Lower lobe of right lung (tissue), 2 donors: ENCODE results near the gene RPEL1. TPM values are rescaled to one million over a fixed set of nuclear protein-coding genes. Genes with fewer than 3 reads are reported as not detected.
"Not testable (repeated sequence)": the region's sequence is repeated elsewhere in the genome, so short reads cannot be mapped to it uniquely, and the experiment has no call there.

ENCODE experiments used
- ATAC-seq, 2 donors: fragments of 200-7000 bp; cut with Tn5 transposase; one replicate each; pipeline ENCODE4 v1.9.1; 2020 to 2022; ENCODE audit warnings: mild to moderate bottlenecking in 2 of 2, moderate library complexity in 2 of 2
- DNase-seq: peaks from one replicate; pipeline ENCODE4 v3.0.0-alpha.2; 2020
- H3K27ac ChIP-seq: fragments of 200-600 bp; one replicate; pipeline ENCODE4 v1.8.0; 2022
- H3K27me3 ChIP-seq: fragments of 200-600 bp; one replicate; pipeline ENCODE4 v1.8.0; 2022; ENCODE audit warnings: low read depth
- H3K36me3 ChIP-seq: fragments of 200-600 bp; one replicate; pipeline ENCODE4 v1.8.0; 2022; ENCODE audit warnings: mild to moderate bottlenecking
- H3K4me1 ChIP-seq: fragments of 200-600 bp; one replicate; pipeline ENCODE4 v1.8.0; 2022
- H3K4me3 ChIP-seq: fragments of 200-600 bp; one replicate; pipeline ENCODE4 v1.8.0; 2022; ENCODE audit warnings: mild to moderate bottlenecking
- H3K9me3 ChIP-seq: fragments of 200-600 bp; one replicate; pipeline ENCODE4 v1.8.0; 2022
- CTCF ChIP-seq: fragments of 200-600 bp; IDR thresholded peaks from one replicate; pipeline ENCODE4 v1.8.0; 2022; ENCODE audit warnings: antibody characterized with exemption, mild to moderate bottlenecking
- intact Hi-C: fragments of 100-400 bp; cut with DNase I; formaldehyde crosslinking; loops from one replicate; pipeline ENCODE4 v1.11.0; 2022
- total RNA-seq: library from RNA; stranded (reverse); fragmentation: NEBNext Ultra II Directional; extraction: Animal tissue kit (Norgen Biotek cat#: 25700); gene quantifications from one replicate; pipeline ENCODE4 v1.2.1, GENCODE V29; 2021
- donor health status: DM: no; HTN: yes; CAD: no; lungs with severe emphysema.

RPEL1 gene
- total RNA-seq, 1 donor from 2014 or later, result 0.30 TPM

- TF ChIP-seq CTCF, result no peak
- Histone ChIP-seq H3K4me3 (no peak overlapping the region), H3K27ac (no peak overlapping the region), H3K36me3 (no peaks in the 10 kb centered on the region), H3K4me1 (no peaks in the 10 kb centered on the region), H3K27me3 (no peaks in the 10 kb centered on the region), H3K9me3 (peaks cover 6% of the 10 kb centered on the region)
- intact Hi-C loops, result no loop called here
- no peak for DNase-seq
- no peak for ATAC-seq
Measured at GRCh38 chr10:103215601-103216000, 30.1 kb upstream of the RPEL1 start.

GRCh38 chr10:103216362-103216761, 29.3 kb upstream of the RPEL1 start:
- ATAC-seq, H3K4me3 ChIP-seq, DNase-seq, H3K4me1 ChIP-seq, H3K27ac ChIP-seq, H3K27me3 ChIP-seq, H3K9me3 ChIP-seq, H3K36me3 ChIP-seq, intact Hi-C loops: not testable (repeated sequence)

DNA sequence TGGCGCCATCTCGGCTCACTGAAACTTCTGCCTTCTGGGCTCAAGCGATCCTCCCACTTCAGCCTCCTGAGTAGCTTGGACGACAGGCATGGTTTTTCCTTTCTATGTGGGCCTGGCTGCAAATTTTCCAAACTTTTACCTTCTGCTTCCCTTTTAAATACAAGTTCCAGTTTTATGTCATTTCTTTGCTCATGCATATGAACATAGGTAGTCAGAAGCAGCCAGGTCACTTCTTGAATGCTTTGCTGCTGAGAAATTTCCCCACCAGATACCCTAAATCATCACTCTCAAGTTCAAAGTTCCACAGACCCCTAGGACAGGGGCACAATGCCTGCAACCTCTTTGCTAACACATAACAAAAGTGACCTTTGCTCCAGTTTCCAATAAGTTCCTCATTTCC, 21.6 kb upstream of the RPEL1 start:
- no peaks in the 10 kb centered on the region for H3K27me3 ChIP-seq
- no peak for DNase-seq
- no peaks in the 10 kb centered on the region for H3K36me3 ChIP-seq
- no peak overlapping the region for H3K27ac ChIP-seq
- H3K4me1 ChIP-seq, result no peaks in the 10 kb centered on the region
- H3K4me3 ChIP-seq, result no peak overlapping the region
- no peak for ATAC-seq
- intact Hi-C loops, result no loop called here
- H3K9me3 ChIP-seq, result peaks cover 21% of the 10 kb centered on the region
- TF ChIP-seq CTCF, result no peak

GRCh38 chr10:103224721-103225120, 21.0 kb upstream of the RPEL1 start:
- H3K4me3 ChIP-seq, H3K27me3 ChIP-seq, H3K4me1 ChIP-seq, H3K36me3 ChIP-seq, intact Hi-C loops, H3K27ac ChIP-seq, ATAC-seq, DNase-seq: not testable (repeated sequence)
- peaks cover 21% of the 10 kb centered on the region for H3K9me3 ChIP-seq

- no peak for TF ChIP-seq CTCF
- ATAC-seq, result no peak
- H3K9me3 ChIP-seq, result peaks cover 21% of the 10 kb centered on the region
Measured at GRCh38 chr10:103225939-103226338, 19.7 kb upstream of the RPEL1 start.

DNA sequence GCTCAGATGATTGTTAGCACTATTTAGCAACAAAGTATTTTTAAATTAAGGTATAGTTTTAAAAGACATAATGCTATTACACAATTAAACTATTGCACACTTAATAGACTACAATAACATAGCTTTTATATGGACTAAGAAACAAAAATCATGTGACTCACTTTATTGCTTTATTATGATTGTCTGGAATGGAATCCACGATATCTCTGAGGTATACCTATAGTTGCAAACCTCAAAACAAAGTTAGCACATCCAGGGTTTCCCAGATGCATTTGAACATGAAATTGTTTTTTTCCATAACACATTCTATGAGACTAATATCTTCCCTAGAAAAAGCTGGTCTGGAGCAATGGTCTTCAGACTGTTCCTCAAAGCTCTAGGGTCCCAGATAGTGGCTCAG, 18.3 kb upstream of the RPEL1 start:
- peaks cover 20% of the 10 kb centered on the region for H3K4me1 ChIP-seq
- peaks cover 21% of the 10 kb centered on the region for H3K9me3 ChIP-seq
- H3K27ac ChIP-seq, result no peak overlapping the region
- H3K27me3 ChIP-seq, result no peaks in the 10 kb centered on the region
- no peaks in the 10 kb centered on the region for H3K36me3 ChIP-seq
- intact Hi-C loops, result no loop called here
- no peak overlapping the region for H3K4me3 ChIP-seq
- no peak for TF ChIP-seq CTCF
- no peak for DNase-seq
- no peak for ATAC-seq

More at GRCh38 chr10:103225939-103226338, 19.7 kb upstream of the RPEL1 start:
- no peak for DNase-seq
- intact Hi-C loops, result no loop called here
- Histone ChIP-seq H3K36me3 (no peaks in the 10 kb centered on the region), H3K4me1 (peaks cover 10% of the 10 kb centered on the region), H3K4me3 (no peak overlapping the region), H3K27ac (no peak overlapping the region), H3K27me3 (no peaks in the 10 kb centered on the region)

DNA sequence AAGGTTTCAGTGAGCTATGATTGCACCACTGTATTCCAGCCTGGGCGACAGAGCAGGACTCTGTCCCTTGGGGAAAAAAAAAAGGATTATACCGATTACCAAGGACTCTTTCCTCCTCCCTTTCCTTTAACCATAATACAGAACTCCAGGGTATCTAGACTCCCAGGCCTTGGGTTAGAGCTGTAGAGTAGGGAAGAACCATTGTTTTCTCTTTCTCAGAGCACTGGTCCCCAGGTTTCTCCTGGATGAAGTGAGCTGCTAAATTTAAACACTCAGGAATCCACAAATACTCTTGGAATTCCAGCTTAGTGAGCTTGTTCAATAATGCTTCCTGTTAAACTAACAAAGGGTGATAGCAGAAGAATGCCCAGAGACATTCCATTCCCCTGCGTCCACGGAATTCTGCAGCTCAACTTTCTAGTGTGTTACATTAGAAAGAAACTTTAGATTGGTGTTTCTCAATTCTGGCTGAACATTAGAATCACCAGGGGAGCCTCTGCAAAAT, 14.6 kb upstream of the RPEL1 start:
- Histone ChIP-seq H3K27ac (peak overlapping the region; percentile 75), H3K4me1 (peaks cover 26% of the 10 kb centered on the region)

More for the DNA sequence above, 14.6 kb upstream of the RPEL1 start:
- ATAC-seq (peak; percentile 83 to 88), DNase-seq (no peak)
- no peak for TF ChIP-seq CTCF
- H3K27me3 ChIP-seq, result no peaks in the 10 kb centered on the region
- H3K36me3 ChIP-seq, result no peaks in the 10 kb centered on the region
- intact Hi-C loops, result no loop called here
- H3K4me3 ChIP-seq, result no peak overlapping the region
- no peaks in the 10 kb centered on the region for H3K9me3 ChIP-seq
